H1 (cell line): Measurements from ENCODE around the gene KCNG3. TPM values are rescaled to one million over a fixed set of nuclear protein-coding genes. Genes with fewer than 3 reads are reported as not detected.

ENCODE experiments used
- CEBPB ChIP-seq: IDR thresholded peaks from 2 replicates; pipeline ENCODE4 v1.6.1; 2012; ENCODE audit warnings: low read depth, low read length
- polyA plus RNA-seq, 7 experiments: library from polyadenylated mRNA; depleted of rRNA in 3 of 7; stranded (reverse) in 5 of 7; unstranded in 2 of 7; fragments of >200 nt in 5 of 7; fragments of 200-250 nt in 2 of 7; gene quantifications; 1 replicate in 5 of 7; 2 replicates in 1 of 7; 4 replicates in 1 of 7; pipeline versions ENCODE4 v1.2.1 to v1.2.3, GENCODE V29; 2011 to 2013; ENCODE audit warnings: missing spikeins in 2 of 7, mixed read lengths in 2 of 7
- total RNA-seq: library from RNA; stranded (reverse); fragmentation: NEBNext Ultra II Directional; extraction: Animal tissue kit (Norgen Biotek cat#: 25700); gene quantifications from 2 replicates; pipeline ENCODE4 v1.2.1, GENCODE V29; 2021

Gene KCNG3
- total and polyA plus RNA-seq, 2 of the 8 experiments (the other 6 are each of a cell fraction or from before 2014, with no cell fraction given): 8.1 to 21.3 TPM

DNA sequence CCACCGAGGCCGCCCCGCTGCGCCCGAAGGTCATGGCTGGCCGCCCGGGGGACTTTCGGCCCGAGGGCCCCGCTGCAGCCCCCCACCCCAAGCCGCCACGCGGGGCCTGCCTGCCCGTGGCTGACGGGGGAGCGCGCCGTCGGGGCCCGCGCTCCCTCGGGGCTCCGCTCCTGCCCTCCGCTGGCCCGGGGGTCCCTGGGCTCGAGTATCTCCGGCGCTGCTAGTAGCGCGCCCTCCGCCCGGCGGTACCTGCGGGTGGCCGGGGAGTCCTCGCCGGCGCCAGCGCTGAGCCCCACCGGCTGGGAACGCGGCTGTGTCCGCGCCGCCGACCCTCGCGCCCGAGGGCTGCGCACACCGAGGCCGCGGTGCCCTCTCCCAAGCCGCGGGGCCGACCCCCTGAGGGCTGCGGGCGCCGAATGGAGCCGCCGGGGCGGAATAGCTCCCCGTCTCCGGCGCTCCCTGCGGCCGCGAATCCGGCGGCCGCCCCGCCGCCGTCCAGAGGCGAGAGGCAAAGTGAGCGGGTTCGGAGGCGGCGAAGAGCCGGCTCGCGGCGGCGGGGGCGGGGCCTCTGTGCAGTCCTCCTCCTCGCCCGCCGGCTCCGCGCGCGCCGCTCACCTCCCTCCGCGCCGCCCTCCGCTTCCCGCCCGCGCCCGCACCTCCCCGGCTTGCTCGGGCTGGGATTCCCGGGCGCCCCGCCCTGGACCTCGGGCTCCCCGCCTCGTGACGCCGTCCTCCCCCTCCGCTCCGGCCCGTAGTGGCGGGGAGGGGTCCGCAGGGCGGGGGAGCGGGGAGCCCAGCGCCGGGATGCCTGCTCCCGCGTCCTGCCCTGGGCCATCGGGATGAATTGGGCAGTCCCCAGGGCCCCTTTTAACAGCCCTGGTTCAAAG, at the start of gene KCNG3 (continued):
- TF ChIP-seq CEBPB: no peak
